GM08714 (cell line): Measurements from ENCODE around the gene RTCA.
"Not testable (repeated sequence)": the region's sequence is repeated elsewhere in the genome, so short reads cannot be mapped to it uniquely, and the experiment has no call there.

Experiments used
- H3K4me3 ChIP-seq: fragments of 200-500 bp; sonication (Bioruptor generic); 2 replicates; pipeline ENCODE4 v1.5.1; 2014; ENCODE audit warnings: mild to moderate bottlenecking, low read length, inconsistent platforms
- ZNF274 ChIP-seq: IDR thresholded peaks from 2 replicates; pipeline ENCODE4 v1.6.1; 2012; ENCODE audit warnings: mild to moderate bottlenecking, low read depth, low read length

Gene RTCA

DNA sequence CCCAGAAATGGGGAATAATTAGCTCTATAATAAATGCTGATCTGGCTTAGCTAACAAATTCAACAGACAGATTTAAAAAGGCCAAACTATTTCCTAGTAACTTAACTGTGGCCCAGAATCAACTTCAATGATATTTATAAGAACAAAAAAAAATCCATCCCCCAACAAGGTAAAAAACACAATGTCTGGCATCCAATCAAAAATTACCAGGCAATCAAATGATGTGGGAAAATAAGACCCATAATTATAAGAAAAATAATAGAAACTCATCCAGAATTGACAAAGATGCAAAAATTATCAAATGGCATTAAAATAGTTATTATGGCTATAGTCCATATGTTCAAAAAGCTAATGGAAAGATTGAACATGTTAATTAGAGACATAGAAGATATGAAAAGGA lies 43.8 kb downstream of the RTCA start:
- no peak for TF ChIP-seq ZNF274
- no peak overlapping the region for H3K4me3 ChIP-seq

- no peak overlapping the region for H3K4me3 ChIP-seq
- TF ChIP-seq ZNF274, result no peak
These were observed 47.4 kb downstream of the RTCA start for GRCh38 chr1:100313382-100313781.

DNA sequence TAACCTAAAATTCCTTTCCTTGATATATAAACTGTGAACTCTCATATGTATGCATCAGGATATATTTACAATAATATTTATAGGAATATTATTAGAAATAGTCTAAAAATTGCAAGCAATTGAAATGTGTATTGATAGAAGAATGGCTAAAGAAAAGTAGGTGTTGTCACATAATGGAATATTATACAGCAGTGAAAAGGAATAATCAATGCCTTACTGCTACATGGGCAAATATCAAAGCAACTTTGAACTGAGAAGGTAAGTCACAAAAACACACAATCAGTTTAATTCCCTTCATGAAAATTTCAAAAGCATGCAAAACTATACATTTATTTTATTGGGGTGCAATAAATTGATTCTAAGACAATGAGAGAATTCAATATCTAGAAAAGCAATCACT lies 50.6 kb downstream of the RTCA start:
- no peak for TF ChIP-seq ZNF274

DNA sequence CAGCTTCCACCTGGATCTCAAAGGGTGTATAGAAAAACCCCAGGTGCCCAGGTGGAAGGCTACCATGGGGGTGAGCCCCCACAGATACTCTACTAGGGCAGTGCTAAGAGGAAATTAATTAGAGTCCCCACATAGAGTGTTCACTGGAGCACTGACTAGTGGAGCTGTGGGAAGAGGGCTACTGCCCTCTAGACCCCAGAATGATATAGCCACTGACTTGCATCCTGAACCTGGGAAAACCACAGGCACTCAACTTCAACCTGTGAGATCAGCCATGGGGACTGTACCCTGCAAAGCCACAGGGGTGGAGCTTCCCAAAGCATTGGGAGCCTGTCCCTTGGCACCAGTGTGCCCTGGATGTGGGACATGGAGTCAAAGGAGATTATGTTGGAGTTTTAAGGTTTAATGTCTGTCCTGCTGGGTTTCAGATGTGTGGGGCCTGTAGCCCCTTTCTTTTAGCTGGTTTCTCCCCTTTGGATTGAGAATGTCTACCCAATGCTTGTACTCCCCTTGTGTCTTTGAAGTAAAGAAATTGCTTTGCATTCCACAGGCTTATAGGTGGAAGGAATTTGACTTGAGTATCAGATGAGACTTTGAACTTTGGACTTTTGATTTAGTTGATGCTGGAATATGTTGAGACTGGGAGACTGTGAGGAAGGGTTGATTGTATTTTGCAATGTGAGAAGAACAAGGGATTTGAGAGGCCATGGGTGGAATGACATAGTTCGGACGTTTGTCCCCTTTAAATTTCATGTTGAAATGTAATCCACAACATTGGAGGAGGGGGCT lies 54.5 kb downstream of the RTCA start:
- no peak overlapping the region for H3K4me3 ChIP-seq
- no peak for TF ChIP-seq ZNF274

More for the DNA sequence above, 50.6 kb downstream of the RTCA start:
- no peak overlapping the region for H3K4me3 ChIP-seq

DNA sequence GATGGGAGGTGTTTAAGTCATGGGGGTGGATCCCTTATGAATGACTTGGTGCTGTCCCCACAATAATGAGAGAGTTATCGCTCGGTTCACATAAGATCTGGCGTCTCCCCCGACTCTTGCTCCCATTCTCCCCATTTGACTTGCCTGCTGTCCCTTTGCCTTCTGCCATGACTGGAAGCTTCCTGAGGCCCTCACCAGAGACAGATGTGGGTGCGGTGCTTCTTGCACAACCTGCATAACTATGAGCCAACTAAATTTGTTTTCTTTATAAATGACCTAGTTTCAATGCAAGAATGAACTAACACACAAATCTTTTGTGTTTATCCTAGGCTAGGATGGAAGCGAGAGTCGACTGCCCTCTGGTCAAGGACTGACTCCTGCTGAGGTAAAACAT lies 55.1 kb downstream of the RTCA start:
- H3K4me3 ChIP-seq, result no peak overlapping the region
- no peak for TF ChIP-seq ZNF274

DNA sequence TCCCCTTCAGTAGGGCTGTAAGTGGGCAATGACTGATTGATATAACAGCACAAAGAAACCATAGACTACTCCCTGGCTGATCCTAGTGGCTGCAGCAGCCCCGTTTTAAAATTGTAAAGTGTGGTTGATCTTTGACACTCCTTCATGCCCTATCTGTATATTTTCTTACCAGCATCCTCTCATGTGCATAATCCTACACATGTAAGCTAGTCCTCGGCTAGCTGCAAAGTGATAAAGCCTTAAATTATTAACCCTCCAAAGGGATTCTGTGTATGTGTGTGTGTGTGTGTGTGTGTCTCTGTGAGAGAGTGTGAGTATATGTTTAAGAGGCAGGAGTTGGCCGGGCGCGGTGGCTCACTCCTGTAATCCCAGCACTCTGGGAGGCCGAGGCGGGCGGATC lies 55.5 kb downstream of the RTCA start:
- TF ChIP-seq ZNF274, result no peak
- no peak overlapping the region for H3K4me3 ChIP-seq

DNA sequence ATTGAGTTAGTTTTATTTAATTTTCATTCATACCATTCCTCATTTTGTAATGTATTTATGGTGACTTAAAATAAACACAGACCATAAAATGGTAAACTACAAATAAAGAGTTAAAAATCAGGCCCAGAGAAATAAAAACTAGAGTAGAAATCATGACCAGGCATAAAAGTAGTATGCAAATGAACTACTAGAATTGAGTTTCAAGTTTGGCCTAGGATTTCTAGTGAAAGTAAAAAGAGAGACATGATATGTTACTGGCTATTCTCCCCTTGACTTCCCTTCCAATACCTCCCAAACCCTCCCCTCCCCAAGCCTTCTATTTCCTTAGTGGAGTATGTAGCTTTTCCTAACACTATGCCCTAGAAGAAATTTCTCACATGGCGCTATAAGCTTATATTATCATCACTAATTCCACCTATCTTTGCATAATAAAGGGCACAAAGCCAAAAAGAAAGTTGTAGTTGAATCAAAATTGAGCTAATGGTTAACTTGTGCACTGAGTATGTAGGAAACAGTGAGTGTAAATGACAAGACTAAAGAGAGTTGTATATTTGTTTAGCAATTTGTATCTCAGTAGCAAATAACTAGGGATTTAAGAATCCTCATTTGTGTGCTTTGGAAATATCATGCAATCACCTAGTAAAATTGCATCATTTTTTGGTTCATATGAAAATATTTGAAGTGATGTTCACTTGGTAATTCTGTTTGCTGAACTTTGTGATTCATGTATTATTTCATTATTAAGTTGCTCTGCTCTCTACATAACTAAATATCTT lies 56.6 kb downstream of the RTCA start:
- H3K4me3 ChIP-seq, result no peak overlapping the region
- TF ChIP-seq ZNF274, result no peak

- H3K4me3 ChIP-seq, result no peak overlapping the region
- TF ChIP-seq ZNF274, result no peak
These were observed 57.5 kb downstream of the RTCA start for GRCh38 chr1:100323419-100324106.

DNA sequence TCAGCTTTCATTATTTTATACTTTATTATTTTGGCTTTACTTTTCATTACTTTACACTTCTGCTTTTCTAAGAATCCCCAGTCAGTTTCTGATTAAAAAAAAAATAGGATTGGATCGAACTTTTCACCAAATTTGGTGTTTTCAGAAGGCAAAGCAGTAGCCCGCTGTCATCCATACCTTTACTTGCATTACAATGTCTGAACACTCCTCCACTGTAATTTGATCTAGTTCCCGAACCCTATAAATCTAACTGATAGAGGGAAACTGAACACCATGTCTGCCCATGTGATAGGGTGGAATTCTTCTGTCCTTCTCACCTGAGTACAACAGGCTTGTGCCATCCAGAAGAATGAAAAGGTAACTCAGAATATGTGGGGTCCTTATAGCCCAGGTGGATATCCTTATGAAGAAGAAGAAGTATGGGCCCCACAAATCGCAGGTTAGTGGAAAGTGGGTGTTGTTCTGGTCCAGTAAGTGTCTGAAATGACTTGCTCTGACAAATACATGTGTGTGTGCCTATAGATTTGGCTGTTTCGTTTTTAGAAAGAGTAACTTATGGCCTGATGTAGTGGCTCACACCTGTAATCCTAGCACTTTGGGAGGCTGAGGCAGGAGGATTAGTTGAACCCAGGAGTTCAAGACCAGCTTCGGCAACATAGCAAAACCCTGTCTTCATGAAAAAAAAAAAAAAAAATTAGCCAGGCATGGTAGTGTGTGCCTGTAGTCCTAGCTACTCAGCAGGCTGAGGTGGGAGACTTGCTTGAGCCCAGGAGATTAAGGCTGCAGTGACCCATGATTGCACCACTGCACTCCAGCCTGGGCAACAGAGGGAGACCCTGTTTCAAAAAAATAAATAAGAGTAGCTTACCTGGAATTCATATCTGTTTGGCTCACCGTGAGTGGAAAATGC lies 59.7 kb downstream of the RTCA start:
- no peak for TF ChIP-seq ZNF274
- H3K4me3 ChIP-seq, result no peak overlapping the region

GRCh38 chr1:100326325-100326670 lies 60.3 kb downstream of the RTCA start:
- not testable (repeated sequence) for H3K4me3 ChIP-seq

DNA sequence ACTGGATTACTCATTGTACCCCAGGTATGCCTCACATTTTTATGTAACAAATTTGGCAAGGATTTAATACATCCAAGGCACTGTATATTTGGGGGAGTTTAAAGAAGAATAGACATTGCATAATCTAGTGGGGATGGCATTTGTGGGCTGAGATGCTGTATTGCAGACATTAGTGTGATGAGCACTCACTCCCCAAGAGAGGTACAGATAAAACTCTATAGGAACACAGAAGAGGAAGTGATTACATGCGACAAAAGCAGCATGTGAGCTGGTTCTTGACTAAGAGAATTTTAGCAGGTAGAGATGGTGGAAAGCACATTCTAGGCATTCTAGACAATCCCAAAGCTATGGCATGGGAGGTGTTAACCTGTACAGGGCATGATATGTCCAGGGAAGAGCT lies 62.1 kb downstream of the RTCA start:
- H3K4me3 ChIP-seq, result no peak overlapping the region
- no peak for TF ChIP-seq ZNF274

DNA sequence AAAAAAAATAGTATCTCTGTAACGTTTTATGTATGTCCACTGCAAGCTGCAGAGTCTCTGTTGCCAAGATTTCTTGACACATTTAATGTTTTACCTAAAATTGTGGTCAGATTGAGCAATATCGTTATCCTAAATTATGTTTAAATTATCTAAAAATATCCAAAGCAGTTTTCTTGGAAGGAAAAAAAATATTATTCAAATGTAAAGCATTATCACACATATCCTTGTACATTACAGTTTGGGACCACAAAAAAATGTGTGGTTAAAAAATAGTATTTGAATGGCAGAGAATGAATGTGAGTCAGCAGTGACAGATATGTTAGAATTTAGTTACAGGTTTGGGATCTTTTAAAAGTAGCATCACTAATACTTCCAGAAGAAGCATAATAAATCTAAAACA lies 65.1 kb downstream of the RTCA start:
- not testable (repeated sequence) for H3K4me3 ChIP-seq

GRCh38 chr1:100332331-100332730 lies 66.3 kb downstream of the RTCA start:
- no peak overlapping the region for H3K4me3 ChIP-seq
- TF ChIP-seq ZNF274, result no peak

- TF ChIP-seq ZNF274, result no peak
- no peak overlapping the region for H3K4me3 ChIP-seq
These were observed 69.4 kb downstream of the RTCA start for GRCh38 chr1:100335436-100335835.

- H3K4me3 ChIP-seq, result not testable (repeated sequence)
These were observed 71.9 kb downstream of the RTCA start for GRCh38 chr1:100337878-100338277.

DNA sequence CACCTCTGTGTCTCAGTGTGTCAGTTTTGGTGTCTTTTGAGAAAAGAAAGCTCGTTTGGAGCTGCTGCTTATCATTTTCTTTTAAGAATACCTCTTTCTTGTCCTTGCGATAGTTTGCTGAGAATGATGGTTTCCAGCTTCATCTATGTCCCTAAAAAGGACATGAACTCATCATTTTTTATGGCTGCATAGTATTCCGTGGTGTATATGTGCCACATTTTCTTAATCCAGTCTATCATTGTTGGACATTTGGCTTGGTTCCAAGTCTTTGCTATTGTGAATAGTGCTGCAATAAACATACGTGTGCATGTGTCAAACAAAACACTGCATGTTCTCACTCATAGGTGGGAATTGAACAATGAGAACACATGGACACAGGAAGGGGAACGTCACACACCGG lies 73.7 kb downstream of the RTCA start:
- not testable (repeated sequence) for H3K4me3 ChIP-seq
